NCI-H748 (cell line): ENCODE measurements around the gene CCDC15.

Experiments
- DNase-seq: peaks from one replicate; lab custom pipeline; 2025; ENCODE audit not compliant: unreplicated experiment; lab: John Stamatoyannopoulos, UW

Gene CCDC15

GRCh38 chr11:125062931-125063428, 109.0 kb downstream of the CCDC15 start, which contains the start of gene SLC37A2:
SLC37A2 (plus strand) TSS chr11:125063305; CDS start chr11:125063368, 63 bp downstream.
- DNase-seq, result peak; percentile 22

GRCh38 chr11:125063429-125064043, 109.5 kb downstream of the CCDC15 start:
- DNase-seq, result peak; percentile 10

GRCh38 chr11:125064070-125064469, 110.1 kb downstream of the CCDC15 start:
- DNase-seq, result no peak

GRCh38 chr11:125068368-125068767, 114.4 kb downstream of the CCDC15 start:
- no peak for DNase-seq

- DNase-seq, result no peak
These were observed 115.0 kb downstream of the CCDC15 start for GRCh38 chr11:125069008-125069407.

- DNase-seq, result no peak
These were observed 115.8 kb downstream of the CCDC15 start for GRCh38 chr11:125069796-125070195.

- DNase-seq, result no peak
These were observed 116.8 kb downstream of the CCDC15 start for GRCh38 chr11:125070699-125071254.

GRCh38 chr11:125071435-125071834, 117.4 kb downstream of the CCDC15 start:
- no peak for DNase-seq

- no peak for DNase-seq
These were observed 117.8 kb downstream of the CCDC15 start for GRCh38 chr11:125071846-125072217.

- DNase-seq, result no peak
These were observed 118.4 kb downstream of the CCDC15 start for GRCh38 chr11:125072218-125072960.

GRCh38 chr11:125072961-125073590, 119.1 kb downstream of the CCDC15 start:
- no peak for DNase-seq

- DNase-seq, result no peak
These were observed 119.8 kb downstream of the CCDC15 start for GRCh38 chr11:125073616-125074483.

GRCh38 chr11:125074511-125075241, 120.7 kb downstream of the CCDC15 start:
- no peak for DNase-seq

- DNase-seq, result no peak
These were observed 121.2 kb downstream of the CCDC15 start for GRCh38 chr11:125075242-125075625.

GRCh38 chr11:125075900-125076317, 121.9 kb downstream of the CCDC15 start:
- DNase-seq, result no peak

- DNase-seq, result no peak
These were observed 122.5 kb downstream of the CCDC15 start for GRCh38 chr11:125076378-125076945.

GRCh38 chr11:125078016-125078415, 124.0 kb downstream of the CCDC15 start:
- DNase-seq, result no peak

- DNase-seq, result no peak
These were observed 124.6 kb downstream of the CCDC15 start for GRCh38 chr11:125078516-125079140.
